Lower leg skin (tissue), 3 donors: ENCODE measurements around the gene CTXND2.

Experiments
- CTCF ChIP-seq, 3 donors: fragments of 450-650 bp; IDR thresholded peaks; one replicate each; pipeline ENCODE4 v1.5.1; 2016; ENCODE audit warnings: antibody characterized with exemption in 3 of 3, mild to moderate bottlenecking in 3 of 3, moderate library complexity in 2 of 3
- POLR2A ChIP-seq, 2 donors: fragments of 450-650 bp; IDR thresholded peaks; one replicate each; pipeline ENCODE4 v1.6.1; 2016 to 2017; ENCODE audit warnings: antibody characterized with exemption in 2 of 2, mild to moderate bottlenecking in 1 of 2, moderate library complexity in 1 of 2

- TF ChIP-seq CTCF (IDR thresholded peaks at IDR 0.05), result no peak
- TF ChIP-seq POLR2A (IDR thresholded peaks at IDR 0.05), result no peak
These were observed 6.5 kb downstream of the CTXND2 start for GRCh38 chr1:150893336-150893913.
